IMR-90 (cell line): Measurements from ENCODE around the gene MARCKSL1. TPM values are rescaled to one million over a fixed set of nuclear protein-coding genes. Genes with fewer than 3 reads are reported as not detected.

Experiments used
- ATAC-seq: fragments of 200-7000 bp; cut with Tn5 transposase; 2 replicates; pipeline ENCODE4 v1.9.1; 2020; ENCODE audit warnings: low read depth, mild to moderate bottlenecking, moderate library complexity
- BruUV-seq: library from RNA; stranded (reverse); fragments of 400-500 nt; replicated peaks from 2 replicates; lab custom pipeline; 2021; lab: Mats Ljungman, UMichigan
- CTCF ChIA-PET: fragments of 300-600 bp; formaldehyde crosslinking; extraction: SDS; loops from one replicate; lab custom pipeline; 2021; ENCODE audit warnings: antibody characterized with exemption; lab: Yijun Ruan, JAX
- POLR2A ChIA-PET: fragments of 300-600 bp; sonication (Branson Sonifier 250); formaldehyde crosslinking; loops from one replicate; lab custom pipeline; 2022; ENCODE audit warnings: antibody characterized with exemption; ENCODE audit not compliant: unreplicated experiment; lab: Charles Lee
- DNase-seq: peaks from one replicate; pipeline ENCODE4 v3.0.0; 2013
- H2AFZ ChIP-seq: replicated peaks from 2 replicates; pipeline ENCODE3; 2013; ENCODE audit warnings: low read length, mild to moderate bottlenecking; ENCODE audit not compliant: poor library complexity
- H2AK5ac ChIP-seq: 2 replicates; pipeline ENCODE4 v1.6.1; 2013; ENCODE audit warnings: low read depth, low read length, inconsistent platforms
- H2AK9ac ChIP-seq: replicated peaks from 2 replicates; pipeline ENCODE3; 2013; ENCODE audit warnings: mild to moderate bottlenecking, low read depth, low read length, moderate library complexity; ENCODE audit not compliant: poor library complexity
- H2BK120ac ChIP-seq: 2 replicates; pipeline ENCODE4 v1.6.1; 2013; ENCODE audit warnings: low read depth, low read length, inconsistent platforms
- H2BK15ac ChIP-seq: 3 replicates; pipeline ENCODE4 v1.6.1; 2013; ENCODE audit warnings: low read depth, low read length, inconsistent platforms
- H2BK20ac ChIP-seq: 2 replicates; pipeline ENCODE4 v1.6.1; 2013; ENCODE audit warnings: low read depth, mild to moderate bottlenecking, inconsistent platforms, low read length, moderate library complexity
- H2BK5ac ChIP-seq: 2 replicates; pipeline ENCODE4 v1.6.1; 2013; ENCODE audit warnings: mild to moderate bottlenecking, low read depth, low read length, inconsistent platforms; ENCODE audit not compliant: poor library complexity, severe bottlenecking
- H3K14ac ChIP-seq: replicated peaks from 2 replicates; pipeline ENCODE4 v1.6.1; 2013; ENCODE audit warnings: low read depth, low read length, inconsistent platforms
- H3K18ac ChIP-seq: 2 replicates; pipeline ENCODE4 v1.6.1; 2013; ENCODE audit warnings: low read depth, low read length, control low read depth
- H3K23ac ChIP-seq: 2 replicates; pipeline ENCODE4 v1.6.1; 2013; ENCODE audit warnings: low read depth, low read length, inconsistent platforms
- H3K27ac ChIP-seq: 2 replicates; pipeline ENCODE4 v1.5.1; 2013; ENCODE audit warnings: mild to moderate bottlenecking, control low read depth, low read length; ENCODE audit not compliant: insufficient read depth
- H3K27me3 ChIP-seq: 2 replicates; pipeline ENCODE4 v1.6.1; 2013; ENCODE audit warnings: low read length; ENCODE audit not compliant: control insufficient read depth, insufficient read depth
- H3K36me3 ChIP-seq: 2 replicates; pipeline ENCODE4 v1.6.1; 2013; ENCODE audit warnings: low read length, mixed read lengths; ENCODE audit not compliant: control insufficient read depth, insufficient read depth
- H3K4ac ChIP-seq: 2 replicates; pipeline ENCODE4 v1.6.1; 2013; ENCODE audit warnings: low read depth, low read length, inconsistent platforms
- H3K4me1 ChIP-seq: 2 replicates; pipeline ENCODE4 v1.6.1; 2013; ENCODE audit warnings: low read length, mixed read lengths; ENCODE audit not compliant: control insufficient read depth, insufficient read depth
- H3K4me2 ChIP-seq: 2 replicates; pipeline ENCODE4 v1.6.1; 2013; ENCODE audit warnings: low read depth, mild to moderate bottlenecking, control low read depth, low read length, moderate library complexity
- H3K4me3 ChIP-seq: 2 replicates; pipeline ENCODE4 v1.5.1; 2013; ENCODE audit warnings: low read depth, mild to moderate bottlenecking, control low read depth, low read length, moderate library complexity; ENCODE audit not compliant: insufficient read depth
- H3K56ac ChIP-seq: 2 replicates; pipeline ENCODE4 v1.6.1; 2013; ENCODE audit warnings: low read length, inconsistent platforms; ENCODE audit not compliant: insufficient read depth; ENCODE audit errors: extremely low read depth
- H3K79me1 ChIP-seq, 2 experiments: 2 replicates each; pipeline ENCODE4 v1.6.1; 2013; ENCODE audit warnings: low read length in 2 of 2, inconsistent platforms in 1 of 2, low read depth in 1 of 2
- H3K9ac ChIP-seq: 2 replicates; pipeline ENCODE4 v1.6.1; 2013; ENCODE audit warnings: low read depth, low read length, control low read depth
- H3K9me1 ChIP-seq: 2 replicates; pipeline ENCODE4 v1.6.1; 2013; ENCODE audit warnings: low read length, inconsistent platforms; ENCODE audit not compliant: insufficient read depth
- H3K9me3 ChIP-seq: 2 replicates; pipeline ENCODE4 v1.6.1; 2013; ENCODE audit warnings: low read length; ENCODE audit not compliant: control insufficient read depth, insufficient read depth
- H4K20me1 ChIP-seq: 2 replicates; pipeline ENCODE4 v1.6.1; 2013; ENCODE audit warnings: low read length, inconsistent platforms; ENCODE audit not compliant: insufficient read depth
- H4K5ac ChIP-seq: 2 replicates; pipeline ENCODE4 v1.6.1; 2013; ENCODE audit warnings: mild to moderate bottlenecking, low read depth, low read length, control low read depth
- H4K8ac ChIP-seq, 2 experiments: 2 replicates each; pipeline ENCODE4 v1.6.1; 2013; ENCODE audit warnings: low read depth in 2 of 2, low read length in 2 of 2, control low read depth in 1 of 2, inconsistent platforms in 1 of 2
- H4K91ac ChIP-seq: 2 replicates; pipeline ENCODE4 v1.6.1; 2013; ENCODE audit warnings: low read depth, low read length, inconsistent platforms; ENCODE audit not compliant: insufficient read depth
- BHLHE40 ChIP-seq: fragments of 150-350 bp; IDR thresholded peaks from 2 replicates; pipeline ENCODE4 v1.6.1; 2016; ENCODE audit warnings: mild to moderate bottlenecking, low read depth, low read length
- CEBPB ChIP-seq: IDR thresholded peaks from 2 replicates; pipeline ENCODE4 v1.6.1; 2012; ENCODE audit warnings: low read depth, low read length, improper control_type of control experiment
- CHD1 ChIP-seq: IDR thresholded peaks from 2 replicates; pipeline ENCODE4 v1.6.1; 2012; ENCODE audit warnings: low read depth, low read length, improper control_type of control experiment
- ELK1 ChIP-seq: fragments of 150-350 bp; IDR thresholded peaks from 2 replicates; pipeline ENCODE4 v1.6.1; 2016; ENCODE audit warnings: low read depth, mild to moderate bottlenecking, low read length, moderate library complexity, borderline replicate concordance
- FOS ChIP-seq: fragments of 150-350 bp; IDR thresholded peaks from 2 replicates; pipeline ENCODE4 v1.6.1; 2016; ENCODE audit warnings: low read depth, low read length
- MAFK ChIP-seq: IDR thresholded peaks from 2 replicates; pipeline ENCODE4 v1.6.1; 2012; ENCODE audit warnings: low read depth, low read length, improper control_type of control experiment
- MXI1 ChIP-seq: IDR thresholded peaks from 2 replicates; pipeline ENCODE4 v1.6.1; 2012; ENCODE audit warnings: low read depth, mild to moderate bottlenecking, low read length, moderate library complexity, borderline replicate concordance
- NFE2L2 ChIP-seq: fragments of 150-350 bp; IDR thresholded peaks from 2 replicates; pipeline ENCODE4 v1.6.1; 2016; ENCODE audit warnings: low read depth, mild to moderate bottlenecking, low read length
- RAD21 ChIP-seq: IDR thresholded peaks from 2 replicates; pipeline ENCODE4 v1.6.1; 2012; ENCODE audit warnings: low read length, improper control_type of control experiment
- SMC3 ChIP-seq: fragments of 150-350 bp; IDR thresholded peaks from 2 replicates; pipeline ENCODE4 v1.6.1; 2016; ENCODE audit warnings: low read depth, mild to moderate bottlenecking, antibody characterized with exemption, low read length, moderate library complexity
- WGBS, 2 experiments: methylation state at CpG; one replicate each; pipeline versions ENCODE4 v1.1.5 to v1.1.7; 2013; ENCODE audit warnings: missing lambda C conversion rate in 2 of 2; ENCODE audit not compliant: insufficient read length in 1 of 2; ENCODE audit errors: extremely low coverage in 2 of 2; 5-methylcytosine and 5-hydroxymethylcytosine counted together
- dilution Hi-C: fragments of 300-500 bp; cut with HindIII; formaldehyde crosslinking; loops from one replicate; pipeline ENCODE4 v1.14.3; 2018; ENCODE audit warnings: low sequenced_read_pairs; ENCODE audit not compliant: unreplicated experiment
- in situ Hi-C: fragments of 300-500 bp; cut with MboI; formaldehyde crosslinking; loops from 3 replicates; pipeline ENCODE4 v1.14.3; 2019; ENCODE audit warnings: low sequenced_read_pairs, inconsistent platforms, mixed read lengths
- intact Hi-C: fragments of 100-400 bp; cut with micrococcal nuclease; formaldehyde crosslinking; loops from 2 replicates; pipeline ENCODE4 v1.10.0; 2022
- polyA plus RNA-seq, 3 experiments: library from polyadenylated mRNA; depleted of rRNA; stranded (reverse); fragments of >200 nt; gene quantifications; 2 replicates each; pipeline ENCODE4 v1.2.3, GENCODE V29; 2012; ENCODE audit warnings: low replicate concordance in 1 of 3
- total RNA-seq: library from RNA; depleted of rRNA; stranded (reverse); fragments of >200 nt; gene quantifications from 2 replicates; pipeline ENCODE4 v1.2.3, GENCODE V29; 2012
- TF ChIP-seq, protein P1 (sequence below): conservative IDR thresholded peaks from 2 replicates; pipeline ENCODE4 v1.5.1; 2012; ENCODE audit warnings: mild to moderate bottlenecking, low read depth, low read length, improper control_type of control experiment

The MARCKSL1 gene
- total and polyA plus RNA-seq, 2 of the 4 experiments (the other 2 are of a cell fraction), result 37.5 to 218 TPM

DNA sequence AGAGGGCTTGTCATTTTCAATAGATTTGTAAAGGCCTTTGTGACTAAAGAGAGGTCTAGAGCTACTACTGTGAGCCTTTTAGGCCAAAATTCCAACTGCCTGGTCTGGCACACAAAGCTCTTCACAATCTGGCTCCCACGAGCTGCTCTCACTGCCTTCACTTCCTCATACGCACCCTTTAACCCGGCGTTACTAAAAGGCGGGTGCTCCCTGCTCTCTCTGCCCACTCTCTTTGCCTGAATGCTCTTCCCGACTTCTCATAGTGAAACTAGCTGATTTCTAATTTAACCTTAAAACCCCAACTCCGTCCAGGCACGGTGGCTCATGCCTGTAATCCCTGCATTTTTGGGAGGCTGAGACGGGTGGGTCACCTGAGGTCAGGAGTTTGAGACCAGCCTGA lies 44.0 kb upstream of the MARCKSL1 start:
- Histone ChIP-seq H4K91ac (no peak overlapping the region), H3K27me3 (no peaks in the 10 kb centered on the region), H3K4me2 (no peak overlapping the region), H2BK120ac (no peak overlapping the region), H3K36me3 (peaks cover 72% of the 10 kb centered on the region), H3K9ac (no peak overlapping the region), H3K79me1 (peaks cover 5 to 11% of the 10 kb centered on the region in 2 experiments), H4K5ac (no peak overlapping the region), H3K4me1 (no peaks in the 10 kb centered on the region), H2AK9ac (no peak overlapping the region), H2AFZ (no peak overlapping the region), H3K56ac (no peak overlapping the region), H3K14ac (no peak overlapping the region), H2BK5ac (no peak overlapping the region), H2BK20ac (no peak overlapping the region), H3K9me3 (no peaks in the 10 kb centered on the region), H3K4me3 (no peak overlapping the region), H3K27ac (no peak overlapping the region), H3K9me1 (no peaks in the 10 kb centered on the region), H2AK5ac (no peak overlapping the region), H4K20me1 (no peaks in the 10 kb centered on the region), H3K4ac (no peak overlapping the region), H4K8ac (no peak overlapping the region), H3K18ac (no peak overlapping the region), H2BK15ac (no peak overlapping the region), H3K23ac (no peak overlapping the region)
- intact Hi-C loops (no loop called here), in situ Hi-C loops (no loop called here), dilution Hi-C loops (no loop called here)
- no peak for DNase-seq
- CTCF ChIA-PET, result no interaction called here
- BruUV-seq, result no TSS peak
- TF ChIP-seq ELK1 (no peak), NFE2L2 (no peak), FOS (no peak), RAD21 (no peak), CEBPB (no peak), SMC3 (no peak), CHD1 (no peak), MXI1 (no peak), MAFK (no peak), BHLHE40 (no peak)
- TF ChIP-seq, protein P1, sequence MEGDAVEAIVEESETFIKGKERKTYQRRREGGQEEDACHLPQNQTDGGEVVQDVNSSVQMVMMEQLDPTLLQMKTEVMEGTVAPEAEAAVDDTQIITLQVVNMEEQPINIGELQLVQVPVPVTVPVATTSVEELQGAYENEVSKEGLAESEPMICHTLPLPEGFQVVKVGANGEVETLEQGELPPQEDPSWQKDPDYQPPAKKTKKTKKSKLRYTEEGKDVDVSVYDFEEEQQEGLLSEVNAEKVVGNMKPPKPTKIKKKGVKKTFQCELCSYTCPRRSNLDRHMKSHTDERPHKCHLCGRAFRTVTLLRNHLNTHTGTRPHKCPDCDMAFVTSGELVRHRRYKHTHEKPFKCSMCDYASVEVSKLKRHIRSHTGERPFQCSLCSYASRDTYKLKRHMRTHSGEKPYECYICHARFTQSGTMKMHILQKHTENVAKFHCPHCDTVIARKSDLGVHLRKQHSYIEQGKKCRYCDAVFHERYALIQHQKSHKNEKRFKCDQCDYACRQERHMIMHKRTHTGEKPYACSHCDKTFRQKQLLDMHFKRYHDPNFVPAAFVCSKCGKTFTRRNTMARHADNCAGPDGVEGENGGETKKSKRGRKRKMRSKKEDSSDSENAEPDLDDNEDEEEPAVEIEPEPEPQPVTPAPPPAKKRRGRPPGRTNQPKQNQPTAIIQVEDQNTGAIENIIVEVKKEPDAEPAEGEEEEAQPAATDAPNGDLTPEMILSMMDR, result no peak
- POLR2A ChIA-PET, result no interaction called here
- 94% methylated on average over 3 of the region's 9 CpGs; no CpG with 5 or more reads in 1 of the 2 experiments for WGBS, 2 experiments
- ATAC-seq, result no peak
